GM23338 (cell line): ENCODE measurements around the gene SPEF1. TPM values are rescaled to one million over a fixed set of nuclear protein-coding genes. Genes with fewer than 3 reads are reported as not detected.

Source experiments
- ATAC-seq: fragments of 200-7000 bp; cut with Tn5 transposase; 3 replicates; pipeline ENCODE4 v1.9.1; 2020
- DNase-seq: peaks from one replicate; pipeline ENCODE4 v3.0.0-alpha.2; 2015; ENCODE audit warnings: low spot score
- H2AFZ ChIP-seq: fragments of 200-600 bp; sonication (generic); 2 replicates; pipeline ENCODE4 v1.8.0; 2016; ENCODE audit warnings: antibody characterized with exemption, mild to moderate bottlenecking, moderate library complexity
- H3F3A ChIP-seq: fragments of 200-600 bp; sonication (generic); replicated peaks from 2 replicates; pipeline ENCODE4 v1.8.0; 2017; ENCODE audit warnings: antibody characterized with exemption, mixed run types, low read depth
- H3K27ac ChIP-seq: fragments of 200-600 bp; sonication (generic); 2 replicates; pipeline ENCODE4 v1.6.1; 2016; ENCODE audit warnings: low read depth
- H3K27me3 ChIP-seq: fragments of 200-600 bp; sonication (generic); 2 replicates; pipeline ENCODE4 v1.8.0; 2016; ENCODE audit warnings: mild to moderate bottlenecking, mixed run types, moderate library complexity; ENCODE audit not compliant: insufficient read depth
- H3K36me3 ChIP-seq: fragments of 200-600 bp; sonication (generic); 2 replicates; pipeline ENCODE4 v1.8.0; 2016; ENCODE audit warnings: mild to moderate bottlenecking; ENCODE audit not compliant: insufficient read depth
- H3K4me1 ChIP-seq: fragments of 200-600 bp; sonication (generic); 2 replicates; pipeline ENCODE4 v1.8.0; 2016; ENCODE audit warnings: mild to moderate bottlenecking, moderate library complexity; ENCODE audit not compliant: insufficient read depth
- H3K4me2 ChIP-seq: fragments of 200-600 bp; sonication (generic); 2 replicates; pipeline ENCODE4 v1.7.1; 2017; ENCODE audit warnings: mixed run types
- H3K4me3 ChIP-seq: fragments of 200-600 bp; sonication (generic); 2 replicates; pipeline ENCODE4 v1.6.1; 2016; ENCODE audit warnings: mixed run types
- H3K79me2 ChIP-seq: fragments of 200-600 bp; sonication (generic); replicated peaks from 2 replicates; pipeline ENCODE4 v1.8.0; 2017; ENCODE audit warnings: mild to moderate bottlenecking; ENCODE audit not compliant: insufficient read depth
- H3K9me2 ChIP-seq: fragments of 200-600 bp; sonication (generic); 2 replicates; pipeline ENCODE4 v1.8.0; 2017; ENCODE audit not compliant: insufficient read depth
- H4K20me1 ChIP-seq: fragments of 200-600 bp; sonication (generic); replicated peaks from 2 replicates; pipeline ENCODE4 v1.8.0; 2017; ENCODE audit warnings: mild to moderate bottlenecking; ENCODE audit not compliant: insufficient read depth
- H3K27ac Mint-ChIP-seq: 2 replicates; pipeline ENCODE4 v1.8.0; 2020; ENCODE audit warnings: inconsistent platforms, mild to moderate bottlenecking, moderate library complexity, mixed read lengths
- H3K27me3 Mint-ChIP-seq: 3 replicates; pipeline ENCODE4 v1.8.0; 2022; ENCODE audit warnings: low read depth, mild to moderate bottlenecking, moderate library complexity, mixed read lengths, inconsistent platforms; ENCODE audit not compliant: insufficient read depth, poor library complexity
- H3K36me3 Mint-ChIP-seq: 3 replicates; pipeline ENCODE4 v1.8.0; 2021; ENCODE audit warnings: low read depth, mild to moderate bottlenecking, inconsistent platforms, moderate library complexity, mixed read lengths
- H3K4me1 Mint-ChIP-seq: 3 replicates; pipeline ENCODE4 v1.8.0; 2020; ENCODE audit warnings: mild to moderate bottlenecking, inconsistent platforms, mixed read lengths
- H3K4me3 Mint-ChIP-seq: 3 replicates; pipeline ENCODE4 v1.8.0; 2021; ENCODE audit warnings: moderate library complexity, mild to moderate bottlenecking, inconsistent platforms, mixed read lengths
- H3K9me3 Mint-ChIP-seq: 3 replicates; pipeline ENCODE4 v1.8.0; 2020; ENCODE audit warnings: moderate library complexity, mild to moderate bottlenecking, inconsistent platforms, mixed read lengths
- ETS1 ChIP-seq: IDR thresholded peaks from 2 replicates; pipeline ENCODE4 v1.6.1; 2016; ENCODE audit warnings: antibody characterized with exemption
- EZH2 ChIP-seq: fragments of 200-600 bp; sonication (generic); IDR thresholded peaks from one replicate; pipeline ENCODE4 v1.8.0; 2017; ENCODE audit warnings: antibody characterized with exemption, mild to moderate bottlenecking, low read depth; ENCODE audit not compliant: unreplicated experiment
- EZH2phosphoT487 ChIP-seq: fragments of 200-600 bp; sonication (generic); IDR thresholded peaks from one replicate; pipeline ENCODE4 v1.8.1; 2018; ENCODE audit warnings: antibody characterized with exemption; ENCODE audit not compliant: unreplicated experiment
- NANOG ChIP-seq: IDR thresholded peaks from 2 replicates; pipeline ENCODE4 v1.6.1; 2016; ENCODE audit warnings: antibody characterized with exemption, borderline replicate concordance
- POLR2AphosphoS5 ChIP-seq: IDR thresholded peaks from 2 replicates; pipeline ENCODE4 v1.6.1; 2016; ENCODE audit warnings: antibody characterized with exemption, low read depth
- REST ChIP-seq: IDR thresholded peaks from one replicate; pipeline ENCODE4 v1.6.1; 2018; ENCODE audit warnings: antibody characterized with exemption; ENCODE audit not compliant: unreplicated experiment
- STAT1 ChIP-seq: IDR thresholded peaks from one replicate; pipeline ENCODE4 v1.6.1; 2016; ENCODE audit warnings: antibody characterized with exemption; ENCODE audit not compliant: unreplicated experiment
- ZNF331 ChIP-seq: fragments of 250-450 bp; sonication (Bioruptor Pico); IDR thresholded peaks from 2 replicates; pipeline ENCODE4 v1.5.0; 2020; ENCODE audit warnings: low read depth, mild to moderate bottlenecking, moderate library complexity
- ZNF462 ChIP-seq: fragments of 250-450 bp; sonication (Bioruptor Pico); IDR thresholded peaks from 2 replicates; pipeline ENCODE4 v1.5.0; 2020; ENCODE audit warnings: mild to moderate bottlenecking, moderate library complexity
- polyA plus RNA-seq: library from polyadenylated mRNA; unstranded; fragments of >200 nt; fragmentation: Nextera tagmentation; extraction: Ambion mirVana; gene quantifications from 2 replicates; pipeline ENCODE4 v1.2.1, GENCODE V29; 2016
- total RNA-seq: library from RNA; depleted of rRNA; stranded (reverse); fragments of >200 nt; shearing (Covaris generic); gene quantifications from 2 replicates; pipeline ENCODE4 v1.2.3, GENCODE V29; 2014

SPEF1 gene
- total and polyA plus RNA-seq, 2 experiments from 2014 or later = 0.68 to 0.69 TPM

GRCh38 chr20:3735768-3736167 is 45.5 kb downstream of the SPEF1 start:
- H3K36me3 Mint-ChIP-seq = no peaks in the 10 kb centered on the region; the same call in 2 of the 3 replicates
- no peak for ATAC-seq
- peaks cover 25% of the 10 kb centered on the region for H3K27me3 Mint-ChIP-seq
- Histone ChIP-seq H4K20me1 (no peaks in the 10 kb centered on the region), H3K4me1 (peaks cover 13% of the 10 kb centered on the region), H3K4me2 (no peak overlapping the region), H3K4me3 (no peak overlapping the region), H3K27ac (no peak overlapping the region), H3K79me2 (no peaks in the 10 kb centered on the region), H3K27me3 (peaks cover 29% of the 10 kb centered on the region), H3K36me3 (no peaks in the 10 kb centered on the region), H3F3A (no peaks in the 10 kb centered on the region), H3K9me2 (no peaks in the 10 kb centered on the region), H2AFZ (no peak overlapping the region)
- TF ChIP-seq ZNF331 (CRISPR knock-in tag) = no peak
- TF ChIP-seq STAT1 = no peak
- no peak for TF ChIP-seq ETS1
- no peak for TF ChIP-seq REST
- no peak for TF ChIP-seq EZH2phosphoT487
- no peak for TF ChIP-seq NANOG
- no peak for TF ChIP-seq EZH2
- TF ChIP-seq POLR2AphosphoS5 = no peak
- no peak overlapping the region for H3K4me3 Mint-ChIP-seq
- no peaks in the 10 kb centered on the region; the same call in 2 of the 3 replicates for H3K9me3 Mint-ChIP-seq
- no peak overlapping the region for H3K27ac Mint-ChIP-seq
- H3K4me1 Mint-ChIP-seq = peaks cover 29% of the 10 kb centered on the region
- DNase-seq = no peak

- no peak overlapping the region for H3K4me3 Mint-ChIP-seq
- H3K36me3 ChIP-seq = no peaks in the 10 kb centered on the region
- H3K79me2 ChIP-seq = no peaks in the 10 kb centered on the region
- peaks cover 13% of the 10 kb centered on the region for H3K4me1 ChIP-seq
- no peak overlapping the region for H3K27ac ChIP-seq
- no peaks in the 10 kb centered on the region; the same call in 2 of the 3 replicates for H3K9me3 Mint-ChIP-seq
- peaks cover 29% of the 10 kb centered on the region for H3K27me3 ChIP-seq
- H4K20me1 ChIP-seq = no peaks in the 10 kb centered on the region
- H3K36me3 Mint-ChIP-seq = no peaks in the 10 kb centered on the region; the same call in 2 of the 3 replicates
- DNase-seq (no peak), ATAC-seq (no peak)
- H3K4me3 ChIP-seq = no peak overlapping the region
- no peak overlapping the region for H3K27ac Mint-ChIP-seq
- no peak overlapping the region for H3K4me2 ChIP-seq
- no peak overlapping the region for H2AFZ ChIP-seq
- H3K4me1 Mint-ChIP-seq = peaks cover 17% of the 10 kb centered on the region
- no peaks in the 10 kb centered on the region for H3F3A ChIP-seq
- H3K9me2 ChIP-seq = no peaks in the 10 kb centered on the region
- peaks cover 23% of the 10 kb centered on the region for H3K27me3 Mint-ChIP-seq
- TF ChIP-seq ZNF462 (CRISPR knock-in tag) = no peak
- TF ChIP-seq EZH2phosphoT487 = no peak
- no peak for TF ChIP-seq ETS1
Measured at GRCh38 chr20:3734111-3734843, 47.0 kb downstream of the SPEF1 start.
